Measurements from ENCODE around the gene PELI2. TPM values are rescaled to one million over a fixed set of nuclear protein-coding genes. Genes with fewer than 3 reads are reported as not detected.

Gene PELI2
- total and polyA plus RNA-seq, 2 donors from 2014 or later, result 5.2 to 27.6 TPM

GRCh38 chr14:56339855-56340701 lies 221.9 kb downstream of the PELI2 start:
- intact Hi-C loops (cut with DNase I), result no loop called here
- Histone ChIP-seq H3K9ac (ENCODE audit: low read length in 3 of 3) (no peak overlapping the region), H3K27ac (ENCODE audit: low read depth in 2 of 2, low read length in 2 of 2) (peak overlapping the region in 1 of 2 donors; percentile 36), H3K9me3 (ENCODE audit: control insufficient read depth in 2 of 3, insufficient read depth in 1 of 3, low read length in 3 of 3) (no peaks in the 10 kb centered on the region), H3K4me3 (ENCODE audit: low read length in 3 of 3) (no peak overlapping the region), H3K4me1 (ENCODE audit: control insufficient read depth in 2 of 3, insufficient read depth in 2 of 3, low read depth in 1 of 3, low read length in 3 of 3) (peaks cover 0 to 11% (median 6%) of the 10 kb centered on the region in 3 donors), H3K27me3 (ENCODE audit: control insufficient read depth, insufficient read depth, low read length) (no peaks in the 10 kb centered on the region), H3K36me3 (ENCODE audit: control insufficient read depth in 2 of 3, insufficient read depth in 3 of 3, low read length in 3 of 3) (no peaks in the 10 kb centered on the region)
- DNase-seq, result peak; percentile 59 to 89 (median 77)
- FAIRE-seq, result no peak
- peak; percentile 82 for TF ChIP-seq CTCF (IDR thresholded peaks at IDR 0.05; ENCODE audit: borderline replicate concordance, extremely low read depth, insufficient read depth)

GRCh38 chr14:56340932-56341331 lies 222.7 kb downstream of the PELI2 start:
- Histone ChIP-seq H3K27me3 (ENCODE audit: control insufficient read depth, insufficient read depth, low read length) (no peaks in the 10 kb centered on the region), H3K4me1 (ENCODE audit: control insufficient read depth in 2 of 3, insufficient read depth in 2 of 3, low read depth in 1 of 3, low read length in 3 of 3) (peaks cover 0 to 11% (median 6%) of the 10 kb centered on the region in 3 donors), H3K9me3 (ENCODE audit: control insufficient read depth in 2 of 3, insufficient read depth in 1 of 3, low read length in 3 of 3) (no peaks in the 10 kb centered on the region), H3K36me3 (ENCODE audit: control insufficient read depth in 2 of 3, insufficient read depth in 3 of 3, low read length in 3 of 3) (no peaks in the 10 kb centered on the region), H3K4me3 (ENCODE audit: low read length in 3 of 3) (no peak overlapping the region), H3K9ac (ENCODE audit: low read length in 3 of 3) (no peak overlapping the region), H3K27ac (ENCODE audit: low read depth in 2 of 2, low read length in 2 of 2) (peak overlapping the region in 1 of 2 donors; percentile 72)
- FAIRE-seq, result no peak
- intact Hi-C loops (cut with DNase I), result no loop called here
- no peak for TF ChIP-seq CTCF (IDR thresholded peaks at IDR 0.05; ENCODE audit: borderline replicate concordance, extremely low read depth, insufficient read depth)
- peak in 1 of 5 donors; percentile 17 for DNase-seq

GRCh38 chr14:56341766-56342493 lies 223.7 kb downstream of the PELI2 start:
- no peak overlapping the region for H3K4me3 ChIP-seq (ENCODE audit: low read length in 3 of 3)
- TF ChIP-seq CTCF (IDR thresholded peaks at IDR 0.05; ENCODE audit: borderline replicate concordance, extremely low read depth, insufficient read depth), result no peak
- no peak for FAIRE-seq
- H3K9me3 ChIP-seq (ENCODE audit: control insufficient read depth in 2 of 3, insufficient read depth in 1 of 3, low read length in 3 of 3), result no peaks in the 10 kb centered on the region
- no peaks in the 10 kb centered on the region for H3K27me3 ChIP-seq (ENCODE audit: control insufficient read depth, insufficient read depth, low read length)
- H3K9ac ChIP-seq (ENCODE audit: low read length in 3 of 3), result no peak overlapping the region
- peak overlapping the region; percentile 3 to 72 for H3K27ac ChIP-seq (ENCODE audit: low read depth in 2 of 2, low read length in 2 of 2)
- H3K4me1 ChIP-seq (ENCODE audit: control insufficient read depth in 2 of 3, insufficient read depth in 2 of 3, low read depth in 1 of 3, low read length in 3 of 3), result peaks cover 0 to 11% (median 6%) of the 10 kb centered on the region in 3 donors
- intact Hi-C loops (cut with DNase I), result no loop called here
- peak in 2 of 5 donors; percentile 21 to 48 for DNase-seq
- H3K36me3 ChIP-seq (ENCODE audit: control insufficient read depth in 2 of 3, insufficient read depth in 3 of 3, low read length in 3 of 3), result no peaks in the 10 kb centered on the region

Measured in kidney (tissue), 14 donors.